CD14-positive monocyte (primary cell): Measurements from ENCODE around the gene FARP1. TPM values are rescaled to one million over a fixed set of nuclear protein-coding genes. Genes with fewer than 3 reads are reported as not detected.

ENCODE experiments used
- DNase-seq, 3 donors: peaks; one replicate each; pipeline ENCODE4 v3.0.0-alpha.2; 2011 to 2022
- H2AFZ ChIP-seq: 2 replicates; pipeline ENCODE4 v1.6.0; 2012; ENCODE audit warnings: mild to moderate bottlenecking, low read depth, low read length, inconsistent platforms; ENCODE audit not compliant: insufficient read depth, poor library complexity, severe bottlenecking
- H3K27ac ChIP-seq, 2 donors: 1 replicate in 1 of 2; 2 replicates in 1 of 2; pipeline ENCODE4 v1.5.1; 2012 to 2013; ENCODE audit warnings: low read length in 2 of 2, control low read depth in 1 of 2, inconsistent platforms in 1 of 2, low read depth in 1 of 2, mild to moderate bottlenecking in 1 of 2
- H3K27me3 ChIP-seq, 2 donors: one replicate each; pipeline versions ENCODE4 v1.6.0 to v1.6.1; 2011 to 2013; ENCODE audit warnings: low read length in 2 of 2; ENCODE audit not compliant: control insufficient read depth in 2 of 2, insufficient read depth in 2 of 2
- H3K36me3 ChIP-seq, 2 donors: replicated peaks in 1 of 2; 1 replicate in 1 of 2; 2 replicates in 1 of 2; pipeline versions ENCODE4 v1.5.1 to v1.6.1; 2012 to 2013; ENCODE audit warnings: low read length in 2 of 2, control low read depth in 1 of 2, inconsistent platforms in 1 of 2, mild to moderate bottlenecking in 1 of 2; ENCODE audit not compliant: insufficient read depth in 2 of 2, control insufficient read depth in 1 of 2
- H3K4me1 ChIP-seq, 2 donors: 1 replicate in 1 of 2; 2 replicates in 1 of 2; pipeline versions ENCODE4 v1.5.1 to v1.6.1; 2012 to 2013; ENCODE audit warnings: low read length in 2 of 2, control low read depth in 1 of 2, inconsistent platforms in 1 of 2, mild to moderate bottlenecking in 1 of 2, moderate library complexity in 1 of 2; ENCODE audit not compliant: insufficient read depth in 2 of 2, control insufficient read depth in 1 of 2
- H3K4me2 ChIP-seq: replicated peaks from 2 replicates; pipeline ENCODE3; 2012; ENCODE audit warnings: low read length, moderate library complexity, mild to moderate bottlenecking; ENCODE audit not compliant: poor library complexity, severe bottlenecking; ENCODE audit errors: extremely low read depth
- H3K4me3 ChIP-seq, 3 experiments: fragments of 200-600 bp in 1 of 3; sonication (generic) in 1 of 3; replicated peaks in 1 of 3; 1 replicate in 2 of 3; 2 replicates in 1 of 3; pipeline ENCODE4 v1.5.1; 2011 to 2013; ENCODE audit warnings: low read length in 3 of 3, mild to moderate bottlenecking in 3 of 3, control low read depth in 2 of 3, low read depth in 2 of 3, inconsistent platforms in 1 of 3, moderate library complexity in 1 of 3
- H3K79me2 ChIP-seq: 2 replicates; pipeline ENCODE4 v1.6.0; 2012; ENCODE audit warnings: mild to moderate bottlenecking, control low read depth, inconsistent platforms, low read length, moderate library complexity; ENCODE audit not compliant: insufficient read depth
- H3K9ac ChIP-seq: 2 replicates; pipeline ENCODE4 v1.6.0; 2017; ENCODE audit warnings: low read length, mild to moderate bottlenecking; ENCODE audit not compliant: insufficient read depth, poor library complexity, severe bottlenecking
- H3K9me3 ChIP-seq, 2 donors: replicated peaks in 1 of 2; 1 replicate in 1 of 2; 2 replicates in 1 of 2; pipeline versions ENCODE4 v1.5.1 to v1.6.1; 2012 to 2013; ENCODE audit warnings: low read length in 2 of 2, control low read depth in 1 of 2; ENCODE audit not compliant: control insufficient read depth in 1 of 2, insufficient read depth in 1 of 2
- H4K20me1 ChIP-seq: 2 replicates; pipeline ENCODE4 v1.6.0; 2012; ENCODE audit warnings: mild to moderate bottlenecking, low read length, control low read depth, moderate library complexity; ENCODE audit not compliant: insufficient read depth
- H3K27ac Mint-ChIP-seq, 7 donors: one replicate each; pipeline ENCODE4 v1.8.0; 2020; ENCODE audit warnings: mild to moderate bottlenecking in 7 of 7, mixed read lengths in 7 of 7, moderate library complexity in 6 of 7, inconsistent platforms in 2 of 7
- H3K27me3 Mint-ChIP-seq, 3 donors: one replicate each; pipeline ENCODE4 v1.8.0; 2021 to 2022; ENCODE audit warnings: low read depth in 3 of 3, mild to moderate bottlenecking in 3 of 3, mixed read lengths in 3 of 3, moderate library complexity in 3 of 3, inconsistent platforms in 1 of 3
- H3K36me3 Mint-ChIP-seq, 2 donors: one replicate each; pipeline ENCODE4 v1.8.0; 2020; ENCODE audit warnings: mixed read lengths in 2 of 2, inconsistent platforms in 1 of 2, mild to moderate bottlenecking in 1 of 2
- H3K4me1 Mint-ChIP-seq: one replicate; pipeline ENCODE4 v1.8.0; 2020; ENCODE audit warnings: mild to moderate bottlenecking, mixed read lengths
- H3K4me3 Mint-ChIP-seq, 2 donors: one replicate each; pipeline ENCODE4 v1.8.0; 2020; ENCODE audit warnings: mild to moderate bottlenecking in 2 of 2, mixed read lengths in 2 of 2, moderate library complexity in 1 of 2
- H3K9me3 Mint-ChIP-seq, 7 donors: one replicate each; pipeline ENCODE4 v1.8.0; 2020 to 2022; ENCODE audit warnings: mixed read lengths in 7 of 7, mild to moderate bottlenecking in 6 of 7, moderate library complexity in 6 of 7, inconsistent platforms in 2 of 7
- CTCF ChIP-seq: fragments of 200-600 bp; IDR thresholded peaks from one replicate; pipeline ENCODE4 v1.8.0; 2022; ENCODE audit warnings: antibody characterized with exemption, mild to moderate bottlenecking
- WGBS: methylation state at CpG from one replicate; pipeline ENCODE4 v1.1.5; 2013; ENCODE audit warnings: missing lambda C conversion rate; ENCODE audit not compliant: insufficient coverage; 5-methylcytosine and 5-hydroxymethylcytosine counted together
- intact Hi-C, 2 donors: fragments of 100-400 bp; cut with micrococcal nuclease; formaldehyde crosslinking; loops; one replicate each; pipeline versions ENCODE4 v1.15.0 to v1.15.1; 2023
- polyA plus RNA-seq, 3 donors: library from polyadenylated mRNA; depleted of rRNA in 1 of 3; unstranded in 2 of 3; stranded (reverse) in 1 of 3; fragments of 300-500 nt in 2 of 3; fragments of >200 nt in 1 of 3; fragmentation: Illumina TruSeq in 2 of 3; gene quantifications; 1 replicate in 2 of 3; 2 replicates in 1 of 3; pipeline ENCODE4 v1.2.3, GENCODE V29; 2012 to 2021

The FARP1 gene
- polyA plus RNA-seq, 3 donors, result 0.01 to 0.16 (median 0.12) TPM

DNA sequence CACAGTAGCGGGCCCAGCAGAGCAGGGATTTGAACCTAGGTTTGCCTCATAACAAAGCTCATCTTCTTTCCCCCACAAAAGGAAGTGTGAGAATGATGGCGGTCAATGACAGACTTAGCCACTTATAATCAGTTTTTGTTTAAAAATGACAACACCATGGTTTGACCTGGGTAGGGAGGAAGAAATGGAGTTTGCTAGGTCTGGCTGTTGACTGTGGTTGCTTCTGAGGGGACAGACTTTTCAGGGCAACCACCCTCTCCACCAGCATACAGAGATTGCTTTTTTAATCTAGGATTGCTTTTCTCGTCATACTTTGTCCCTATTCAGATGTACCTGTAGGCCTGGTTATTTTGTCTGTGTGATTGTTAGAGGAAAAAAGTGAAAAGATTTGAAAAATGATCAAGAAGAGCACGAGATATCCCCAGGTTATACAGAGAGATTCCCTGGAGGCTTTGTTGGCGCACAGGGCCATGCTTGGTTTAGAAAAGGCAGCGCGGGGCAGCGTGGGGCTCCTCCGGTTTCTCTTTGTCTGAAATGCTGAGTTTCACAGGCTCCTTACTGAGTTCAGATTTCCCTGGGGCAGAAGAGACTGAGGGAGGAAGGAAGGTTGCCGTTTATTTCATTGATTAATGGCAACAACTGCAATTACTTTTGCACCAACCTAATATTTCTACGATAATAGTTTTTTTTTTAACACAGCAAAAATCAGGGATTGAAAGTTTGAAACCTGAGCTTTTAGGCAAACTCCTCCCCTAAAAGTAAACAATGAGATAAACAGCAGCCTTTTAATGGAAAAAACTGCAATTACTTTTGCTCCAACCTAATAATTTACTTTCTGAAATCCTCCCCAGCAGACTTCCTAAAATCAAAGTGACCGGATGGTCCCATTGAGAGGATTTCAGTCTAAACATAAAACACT is 131.2 kb downstream of the FARP1 start:
- Mint-ChIP-seq H3K4me3 (no peak overlapping the region), H3K9me3 (peaks cover 0 to 9% (median 2%) of the 10 kb centered on the region in 7 donors), H3K4me1 (no peaks in the 10 kb centered on the region), H3K27me3 (peaks cover 0 to 6% (median 1%) of the 10 kb centered on the region in 3 donors), H3K27ac (no peak overlapping the region), H3K36me3 (no peaks in the 10 kb centered on the region)
- intact Hi-C loops, result no loop called here
- Histone ChIP-seq H4K20me1 (no peaks in the 10 kb centered on the region), H3K27me3 (no peaks in the 10 kb centered on the region), H3K36me3 (no peaks in the 10 kb centered on the region), H3K4me2 (no peak overlapping the region), H3K9ac (no peak overlapping the region), H3K4me3 (no peak overlapping the region), H3K79me2 (no peaks in the 10 kb centered on the region), H3K9me3 (no peaks in the 10 kb centered on the region), H3K4me1 (no peaks in the 10 kb centered on the region), H2AFZ (no peak overlapping the region), H3K27ac (no peak overlapping the region)
- WGBS, result 97% methylated on average over 6 of the region's 12 CpGs
- DNase-seq, result no peak
- TF ChIP-seq CTCF, result no peak

GRCh38 chr13:98274921-98275487 is 132.1 kb downstream of the FARP1 start:
- no peak overlapping the region for H3K4me3 ChIP-seq
- H3K36me3 Mint-ChIP-seq, result no peaks in the 10 kb centered on the region
- H3K4me1 Mint-ChIP-seq, result no peaks in the 10 kb centered on the region
- WGBS, result no CpG with 5 or more reads among the region's 2 CpGs
- no peak overlapping the region for H3K4me3 Mint-ChIP-seq
- intact Hi-C loops, result no loop called here
- H3K9me3 ChIP-seq, result no peaks in the 10 kb centered on the region
- H3K27me3 Mint-ChIP-seq, result peaks cover 0 to 3% (median 2%) of the 10 kb centered on the region in 3 donors
- no peak overlapping the region for H3K27ac ChIP-seq
- no peak overlapping the region for H3K9ac ChIP-seq
- peaks cover 0 to 9% (median 2%) of the 10 kb centered on the region in 7 donors for H3K9me3 Mint-ChIP-seq
- no peaks in the 10 kb centered on the region for H3K79me2 ChIP-seq
- H4K20me1 ChIP-seq, result no peaks in the 10 kb centered on the region
- H3K27me3 ChIP-seq, result no peaks in the 10 kb centered on the region
- no peak overlapping the region for H2AFZ ChIP-seq
- no peak overlapping the region for H3K27ac Mint-ChIP-seq
- no peak overlapping the region for H3K4me2 ChIP-seq
- H3K4me1 ChIP-seq, result no peaks in the 10 kb centered on the region
- DNase-seq, result no peak
- TF ChIP-seq CTCF, result no peak
- H3K36me3 ChIP-seq, result no peaks in the 10 kb centered on the region
